HG02973 (cell line): ENCODE results near the gene DCXR.

Source experiments
- ATAC-seq: cut with Tn5 transposase; IDR thresholded peaks from one replicate; pipeline ENCODE4 v1.9.1; 2021; ENCODE audit warnings: moderate library complexity; ENCODE audit not compliant: unreplicated experiment

DCXR gene

GRCh38 chr17:82073446-82073845 lies 35.9 kb upstream of the DCXR start:
- no peak for ATAC-seq

- ATAC-seq = no peak
Observed at GRCh38 chr17:82072827-82073226, 35.3 kb upstream of the DCXR start.

- no peak for ATAC-seq
Observed at GRCh38 chr17:82070611-82071010, 33.1 kb upstream of the DCXR start.

- ATAC-seq = no peak
Observed at GRCh38 chr17:82065638-82066303, 28.3 kb upstream of the DCXR start, which contains the start of gene DUS1L. Gene DUS1L, minus strand, starts transcription at chr17:82065804. Its CDS starts 745 bp downstream, at chr17:82065059.

- no peak for ATAC-seq
Observed at GRCh38 chr17:82065193-82065637, 27.7 kb upstream of the DCXR start.

- ATAC-seq = no peak
Observed at GRCh38 chr17:82064433-82065192, 27.1 kb upstream of the DCXR start.

- no peak for ATAC-seq
Observed at GRCh38 chr17:82063424-82064415, 26.2 kb upstream of the DCXR start.

- ATAC-seq = no peak
Observed at GRCh38 chr17:82062984-82063368, 25.5 kb upstream of the DCXR start.

GRCh38 chr17:82062076-82062983 lies 24.8 kb upstream of the DCXR start:
- no peak for ATAC-seq

- no peak for ATAC-seq
Observed at GRCh38 chr17:82061047-82061925, 23.8 kb upstream of the DCXR start.

GRCh38 chr17:82060614-82061013 lies 23.1 kb upstream of the DCXR start:
- ATAC-seq = no peak

GRCh38 chr17:82060001-82060380 lies 22.5 kb upstream of the DCXR start:
- no peak for ATAC-seq

GRCh38 chr17:82059272-82060000 lies 21.9 kb upstream of the DCXR start:
- ATAC-seq = no peak

- ATAC-seq = no peak
Observed at GRCh38 chr17:82058855-82059249, 21.4 kb upstream of the DCXR start.

- ATAC-seq = no peak
Observed at GRCh38 chr17:82058230-82058854, 20.8 kb upstream of the DCXR start.

- ATAC-seq = no peak
Observed at GRCh38 chr17:82056729-82057621, 19.5 kb upstream of the DCXR start.
